ENCODE data around the gene RIN3. TPM values are rescaled to one million over a fixed set of nuclear protein-coding genes. Genes with fewer than 3 reads are reported as not detected.

The RIN3 gene
- total RNA-seq, 1 experiment from 2014 or later, result 2.4 TPM

DNA sequence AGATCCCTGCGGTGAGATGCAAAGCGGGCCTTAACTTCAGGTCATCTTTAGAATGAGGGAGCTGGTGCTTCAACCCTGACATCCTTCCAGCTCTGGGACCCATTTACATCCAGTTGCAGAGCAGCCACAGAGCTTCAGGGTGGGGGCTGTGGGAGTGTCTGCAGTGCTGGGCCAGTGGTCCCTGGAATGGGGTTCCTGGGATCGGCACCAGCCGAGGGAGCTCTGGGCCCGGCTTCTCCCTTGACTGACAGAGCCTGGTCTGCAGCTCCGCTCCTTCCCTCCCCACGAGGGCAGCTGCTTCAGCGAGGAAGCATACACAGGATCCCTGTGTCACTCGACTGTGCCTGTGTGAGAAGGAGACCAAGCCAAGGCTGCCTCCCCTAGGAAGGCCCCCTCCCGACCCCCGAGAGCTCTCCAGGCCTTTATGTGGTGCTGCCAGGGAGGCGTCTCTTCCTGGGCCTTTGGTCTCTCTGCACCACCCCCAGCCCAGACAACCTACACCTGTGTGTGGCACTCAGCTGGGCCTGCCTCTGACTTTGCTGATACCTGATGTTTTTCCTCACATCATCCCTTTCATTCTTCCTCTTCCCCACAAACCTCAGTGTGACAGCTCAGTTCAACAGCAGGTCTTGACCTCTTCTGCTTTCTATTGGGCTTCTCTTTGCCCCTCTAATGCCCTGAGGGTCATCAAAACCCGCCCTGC, 48.1 kb upstream of the RIN3 start:
- Histone ChIP-seq H3K4me3 (ENCODE audit: low read depth, low read length, poor library complexity, severe bottlenecking) (no peak overlapping the region), H3K36me3 (ENCODE audit: insufficient read depth, low read length, poor library complexity, severe bottlenecking) (no peaks in the 10 kb centered on the region), H3K27ac (ENCODE audit: low read depth, low read length, poor library complexity, severe bottlenecking) (no peak overlapping the region), H3K27me3 (replicated peaks; ENCODE audit: insufficient read depth, low read depth, low read length, poor library complexity) (no peaks in the 10 kb centered on the region), H3K4me1 (ENCODE audit: insufficient read depth, low read length, poor library complexity, severe bottlenecking) (no peaks in the 10 kb centered on the region), H3K9me3 (ENCODE audit: low read depth, low read length, poor library complexity, severe bottlenecking) (peaks cover 5% of the 10 kb centered on the region)
- CTCF ChIA-PET, result no interaction called here
- no peak for TF ChIP-seq EZH2 (IDR thresholded peaks at IDR 0.05; ENCODE audit: borderline replicate concordance, low read depth, low read length, poor library complexity, severe bottlenecking)
- TF ChIP-seq, protein P1, sequence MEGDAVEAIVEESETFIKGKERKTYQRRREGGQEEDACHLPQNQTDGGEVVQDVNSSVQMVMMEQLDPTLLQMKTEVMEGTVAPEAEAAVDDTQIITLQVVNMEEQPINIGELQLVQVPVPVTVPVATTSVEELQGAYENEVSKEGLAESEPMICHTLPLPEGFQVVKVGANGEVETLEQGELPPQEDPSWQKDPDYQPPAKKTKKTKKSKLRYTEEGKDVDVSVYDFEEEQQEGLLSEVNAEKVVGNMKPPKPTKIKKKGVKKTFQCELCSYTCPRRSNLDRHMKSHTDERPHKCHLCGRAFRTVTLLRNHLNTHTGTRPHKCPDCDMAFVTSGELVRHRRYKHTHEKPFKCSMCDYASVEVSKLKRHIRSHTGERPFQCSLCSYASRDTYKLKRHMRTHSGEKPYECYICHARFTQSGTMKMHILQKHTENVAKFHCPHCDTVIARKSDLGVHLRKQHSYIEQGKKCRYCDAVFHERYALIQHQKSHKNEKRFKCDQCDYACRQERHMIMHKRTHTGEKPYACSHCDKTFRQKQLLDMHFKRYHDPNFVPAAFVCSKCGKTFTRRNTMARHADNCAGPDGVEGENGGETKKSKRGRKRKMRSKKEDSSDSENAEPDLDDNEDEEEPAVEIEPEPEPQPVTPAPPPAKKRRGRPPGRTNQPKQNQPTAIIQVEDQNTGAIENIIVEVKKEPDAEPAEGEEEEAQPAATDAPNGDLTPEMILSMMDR (conservative IDR thresholded peaks at IDR 0.05; ENCODE audit: low read depth, low read length), result no peak
- POLR2A ChIA-PET (ENCODE audit: low non-redundant PET), result no interaction called here
- no peak for DNase-seq (ENCODE audit: low spot score)
- no TSS peak for BruUV-seq (replicated peaks)
- intact Hi-C loops (cut with micrococcal nuclease; ENCODE audit: unreplicated experiment), result no loop called here

DNA sequence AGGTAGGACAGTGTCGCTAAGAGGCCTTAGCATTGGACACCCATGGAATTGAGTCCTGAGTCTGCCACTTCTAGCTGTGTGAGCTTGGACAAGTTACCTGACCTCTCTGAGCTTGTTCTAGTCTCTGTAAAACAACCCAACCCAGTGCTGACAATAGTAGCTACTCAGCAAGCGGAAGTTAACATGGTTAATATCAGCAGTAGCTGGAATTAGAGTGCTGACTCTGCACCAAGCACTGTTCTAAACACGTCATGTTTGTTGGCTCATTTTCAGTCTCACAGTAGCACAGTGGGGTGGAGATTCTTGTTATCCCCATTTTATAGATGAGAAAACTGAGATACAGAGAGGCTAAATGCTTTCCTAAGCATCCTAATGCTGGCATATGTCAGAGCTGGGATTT, 47.5 kb upstream of the RIN3 start:
- Histone ChIP-seq H3K4me3 (ENCODE audit: low read depth, low read length, poor library complexity, severe bottlenecking) (no peak overlapping the region), H3K36me3 (ENCODE audit: insufficient read depth, low read length, poor library complexity, severe bottlenecking) (no peaks in the 10 kb centered on the region), H3K27ac (ENCODE audit: low read depth, low read length, poor library complexity, severe bottlenecking) (no peak overlapping the region), H3K9me3 (ENCODE audit: low read depth, low read length, poor library complexity, severe bottlenecking) (peaks cover 5% of the 10 kb centered on the region), H3K4me1 (ENCODE audit: insufficient read depth, low read length, poor library complexity, severe bottlenecking) (no peaks in the 10 kb centered on the region), H3K27me3 (replicated peaks; ENCODE audit: insufficient read depth, low read depth, low read length, poor library complexity) (no peaks in the 10 kb centered on the region)
- ChIA-PET POLR2A (ENCODE audit: low non-redundant PET) (no interaction called here), CTCF (no interaction called here)
- BruUV-seq (replicated peaks), result no TSS peak
- intact Hi-C loops (cut with micrococcal nuclease; ENCODE audit: unreplicated experiment), result no loop called here
- DNase-seq (ENCODE audit: low spot score), result no peak
- TF ChIP-seq, protein P1 (conservative IDR thresholded peaks at IDR 0.05; ENCODE audit: low read depth, low read length), result no peak
- TF ChIP-seq EZH2 (IDR thresholded peaks at IDR 0.05; ENCODE audit: borderline replicate concordance, low read depth, low read length, poor library complexity, severe bottlenecking), result no peak

DNA sequence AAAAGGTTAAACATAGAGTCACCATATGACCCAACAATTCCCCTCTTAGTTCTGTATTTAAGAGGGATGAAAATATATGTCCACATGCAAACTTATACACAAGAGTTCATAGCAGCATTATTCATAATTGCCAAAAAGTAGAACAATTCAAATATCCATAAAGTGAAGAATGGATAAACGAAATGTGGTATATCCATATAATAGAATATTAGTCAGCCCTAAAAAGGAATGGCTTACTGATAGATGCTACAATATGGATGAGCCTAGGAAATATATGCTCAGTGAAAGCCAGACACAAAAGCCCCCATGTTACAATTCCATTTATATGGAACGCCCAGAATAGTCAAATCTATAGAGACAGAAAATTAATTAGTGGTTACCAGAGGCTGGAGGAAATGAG, 44.1 kb upstream of the RIN3 start:
- intact Hi-C loops (cut with micrococcal nuclease; ENCODE audit: unreplicated experiment), result no loop called here
- H3K27ac ChIP-seq (ENCODE audit: low read depth, low read length, poor library complexity, severe bottlenecking), result no peak overlapping the region

More for the DNA sequence above, 44.1 kb upstream of the RIN3 start:
- ChIA-PET CTCF (no interaction called here), POLR2A (ENCODE audit: low non-redundant PET) (no interaction called here)
- DNase-seq (ENCODE audit: low spot score), result no peak
- no peaks in the 10 kb centered on the region for H3K36me3 ChIP-seq (ENCODE audit: insufficient read depth, low read length, poor library complexity, severe bottlenecking)
- no peaks in the 10 kb centered on the region for H3K27me3 ChIP-seq (replicated peaks; ENCODE audit: insufficient read depth, low read depth, low read length, poor library complexity)
- no peaks in the 10 kb centered on the region for H3K4me1 ChIP-seq (ENCODE audit: insufficient read depth, low read length, poor library complexity, severe bottlenecking)
- BruUV-seq (replicated peaks), result no TSS peak
- peaks cover 5% of the 10 kb centered on the region for H3K9me3 ChIP-seq (ENCODE audit: low read depth, low read length, poor library complexity, severe bottlenecking)
- no peak for TF ChIP-seq EZH2 (IDR thresholded peaks at IDR 0.05; ENCODE audit: borderline replicate concordance, low read depth, low read length, poor library complexity, severe bottlenecking)
- TF ChIP-seq, protein P1 (conservative IDR thresholded peaks at IDR 0.05; ENCODE audit: low read depth, low read length), result no peak
- H3K4me3 ChIP-seq (ENCODE audit: low read depth, low read length, poor library complexity, severe bottlenecking), result no peak overlapping the region
